ENCODE results near the gene PNPLA1.

The PNPLA1 gene

DNA sequence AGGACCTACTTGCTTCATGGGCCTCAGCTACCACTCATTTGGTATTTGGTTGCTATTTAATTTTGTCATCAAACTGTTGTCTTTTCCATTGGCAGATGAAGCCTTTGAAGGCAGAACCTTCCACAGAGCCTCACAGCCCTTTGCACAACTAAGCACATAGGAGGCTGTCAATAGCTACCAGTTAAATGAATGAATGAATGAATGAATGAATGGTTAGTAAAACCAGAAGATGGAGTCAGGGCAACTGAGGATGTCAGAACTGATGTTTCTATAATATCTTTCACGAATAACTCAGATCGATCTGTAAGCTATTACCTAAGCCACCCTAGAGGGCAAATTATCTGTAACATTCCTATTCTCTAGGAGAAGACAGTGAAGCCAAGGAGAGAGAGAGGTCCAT, 47.8 kb downstream of the PNPLA1 start:
- TF ChIP-seq, protein P1, sequence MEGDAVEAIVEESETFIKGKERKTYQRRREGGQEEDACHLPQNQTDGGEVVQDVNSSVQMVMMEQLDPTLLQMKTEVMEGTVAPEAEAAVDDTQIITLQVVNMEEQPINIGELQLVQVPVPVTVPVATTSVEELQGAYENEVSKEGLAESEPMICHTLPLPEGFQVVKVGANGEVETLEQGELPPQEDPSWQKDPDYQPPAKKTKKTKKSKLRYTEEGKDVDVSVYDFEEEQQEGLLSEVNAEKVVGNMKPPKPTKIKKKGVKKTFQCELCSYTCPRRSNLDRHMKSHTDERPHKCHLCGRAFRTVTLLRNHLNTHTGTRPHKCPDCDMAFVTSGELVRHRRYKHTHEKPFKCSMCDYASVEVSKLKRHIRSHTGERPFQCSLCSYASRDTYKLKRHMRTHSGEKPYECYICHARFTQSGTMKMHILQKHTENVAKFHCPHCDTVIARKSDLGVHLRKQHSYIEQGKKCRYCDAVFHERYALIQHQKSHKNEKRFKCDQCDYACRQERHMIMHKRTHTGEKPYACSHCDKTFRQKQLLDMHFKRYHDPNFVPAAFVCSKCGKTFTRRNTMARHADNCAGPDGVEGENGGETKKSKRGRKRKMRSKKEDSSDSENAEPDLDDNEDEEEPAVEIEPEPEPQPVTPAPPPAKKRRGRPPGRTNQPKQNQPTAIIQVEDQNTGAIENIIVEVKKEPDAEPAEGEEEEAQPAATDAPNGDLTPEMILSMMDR (IDR thresholded peaks at IDR 0.05; ENCODE audit: extremely low read depth, missing control alignments), result no peak
- no peak for DNase-seq (ENCODE audit: low spot score)

DNA sequence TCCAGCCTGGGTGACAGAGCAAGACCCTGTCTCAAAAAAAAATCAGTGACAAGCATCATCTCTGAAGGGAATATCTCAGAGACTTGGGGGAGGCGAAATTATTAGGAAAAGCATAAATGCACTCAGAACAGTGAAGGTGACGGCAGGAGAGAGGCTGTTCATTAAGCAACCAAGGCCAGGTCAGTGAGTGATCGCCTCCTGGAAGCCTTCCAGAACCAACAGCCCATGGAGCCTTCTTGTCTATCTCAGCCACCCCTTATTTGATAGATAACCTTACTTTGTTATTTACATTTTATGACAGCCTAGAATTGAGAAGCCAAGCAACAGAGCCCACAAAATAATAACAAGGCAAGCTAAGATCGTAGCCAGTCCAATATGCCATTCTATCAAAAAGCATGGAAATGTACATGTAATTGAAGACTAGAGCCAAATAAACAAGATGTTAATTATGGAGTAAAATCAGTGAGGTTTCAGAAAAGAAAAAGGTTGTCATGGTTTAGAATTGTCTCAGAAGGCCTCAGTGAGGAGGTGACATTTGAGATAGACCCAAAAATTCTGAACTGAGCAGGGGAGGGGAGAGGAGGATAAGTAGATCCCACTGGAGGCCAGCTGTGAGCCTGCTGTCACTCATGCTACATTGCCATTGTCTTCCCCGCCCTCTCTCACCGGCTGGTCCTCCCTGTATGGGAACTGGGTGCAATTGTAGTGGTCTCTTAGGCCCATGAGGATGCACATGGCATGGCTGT, 49.0 kb downstream of the PNPLA1 start:
- DNase-seq (ENCODE audit: low spot score), result no peak
- TF ChIP-seq, protein P1 (IDR thresholded peaks at IDR 0.05; ENCODE audit: extremely low read depth, missing control alignments), result no peak

DNA sequence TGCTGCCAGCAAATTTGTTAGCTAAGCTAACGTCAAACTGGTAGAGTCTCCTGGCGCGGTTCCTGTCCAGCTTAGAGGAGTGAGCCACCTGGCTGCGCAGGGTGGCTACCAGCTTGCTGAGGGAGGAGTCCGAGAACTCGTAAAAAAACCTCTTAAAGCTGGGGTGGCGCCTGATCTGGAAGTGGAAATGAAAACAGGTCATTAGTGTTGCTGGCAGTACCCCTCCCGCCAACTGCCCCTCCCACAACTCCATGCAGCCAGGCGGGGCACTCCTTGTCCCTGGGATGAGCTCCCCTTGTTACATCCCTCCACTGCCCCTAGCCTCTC, 49.5 kb downstream of the PNPLA1 start:
- DNase-seq (ENCODE audit: low spot score), result no peak
- TF ChIP-seq, protein P1 (IDR thresholded peaks at IDR 0.05; ENCODE audit: extremely low read depth, missing control alignments), result no peak

DNA sequence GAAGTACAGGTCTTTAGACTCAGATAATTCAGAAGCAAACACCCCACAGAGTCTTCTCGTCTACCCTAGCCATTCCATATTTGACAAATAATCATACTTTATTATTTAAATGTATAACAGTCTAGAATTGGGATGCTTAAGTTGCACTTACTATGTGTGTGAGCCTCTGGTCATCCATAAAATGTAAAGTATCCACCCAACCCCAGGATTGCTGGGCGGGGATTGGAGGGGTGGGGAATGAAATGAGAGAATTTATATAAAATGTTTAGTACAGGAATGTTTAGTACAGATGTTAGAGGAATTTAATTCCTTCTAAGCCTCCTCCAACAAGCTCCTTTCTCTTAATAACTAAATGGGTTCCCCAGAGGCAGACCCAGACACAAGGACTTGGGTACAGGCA, 50.0 kb downstream of the PNPLA1 start:
- TF ChIP-seq, protein P1 (IDR thresholded peaks at IDR 0.05; ENCODE audit: extremely low read depth, missing control alignments), result no peak
- DNase-seq (ENCODE audit: low spot score), result no peak

DNA sequence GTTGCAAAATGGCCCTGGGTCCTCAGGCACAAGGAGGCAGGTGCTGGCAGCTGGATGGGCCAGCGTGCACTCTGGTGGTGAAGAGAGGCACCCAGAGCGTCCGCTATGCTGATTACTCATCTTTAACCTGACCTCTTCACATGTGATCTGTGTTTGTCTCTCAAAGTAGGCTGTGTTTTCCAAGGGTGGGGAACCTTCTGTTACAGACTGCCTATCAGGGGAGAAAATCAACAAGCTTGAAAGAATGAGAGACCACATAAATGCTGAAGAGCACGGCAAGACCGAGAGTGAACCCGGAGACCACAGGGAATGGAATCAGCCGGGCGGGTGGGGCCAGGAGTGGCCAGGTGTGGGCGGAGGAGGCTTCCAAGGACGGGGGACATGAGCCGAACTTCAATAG, 50.6 kb downstream of the PNPLA1 start:
- TF ChIP-seq, protein P1 (IDR thresholded peaks at IDR 0.05; ENCODE audit: extremely low read depth, missing control alignments), result no peak
- DNase-seq (ENCODE audit: low spot score), result no peak

DNA sequence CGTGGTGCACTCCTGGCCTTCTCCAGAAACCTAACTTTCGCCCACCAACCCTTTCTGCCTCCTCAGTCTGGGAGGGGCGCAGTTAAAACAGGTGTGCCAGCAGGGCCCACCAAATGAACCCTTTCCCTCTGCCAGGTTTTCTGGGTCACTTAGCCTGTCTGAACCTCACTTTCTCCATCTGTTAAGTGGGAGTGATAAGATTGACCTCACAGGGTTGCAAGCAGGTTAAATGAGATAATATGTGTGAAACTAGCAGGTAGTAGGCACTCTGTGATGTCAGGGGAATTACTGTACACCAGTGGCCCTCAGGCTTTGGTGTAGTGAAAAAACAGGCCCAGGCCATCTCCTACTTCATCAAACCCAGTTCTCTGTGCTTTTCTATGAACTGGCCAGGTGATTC, 52.7 kb downstream of the PNPLA1 start:
- no peak for DNase-seq (ENCODE audit: low spot score)
- TF ChIP-seq, protein P1 (IDR thresholded peaks at IDR 0.05; ENCODE audit: extremely low read depth, missing control alignments), result no peak

DNA sequence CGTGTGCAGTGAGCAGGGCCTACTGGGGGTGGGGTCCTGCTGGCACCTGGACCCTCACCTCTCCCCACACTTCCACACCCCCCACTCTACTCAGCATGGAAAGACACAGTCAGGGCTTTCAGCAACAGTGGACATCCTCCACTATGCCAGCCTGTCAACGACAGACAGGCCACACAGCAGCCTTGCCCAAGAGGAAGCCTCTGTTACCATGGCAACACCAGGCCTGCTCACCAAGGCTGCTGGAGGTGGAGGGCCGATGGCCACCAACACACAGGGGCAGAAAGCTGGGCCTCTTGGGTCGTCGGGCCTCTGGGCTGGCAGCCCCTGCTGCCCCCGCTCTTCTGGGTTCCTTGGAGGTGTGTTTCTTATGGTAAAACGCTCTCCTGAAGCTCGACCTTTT, 53.2 kb downstream of the PNPLA1 start:
- DNase-seq (ENCODE audit: low spot score), result no peak

More for the DNA sequence above, 53.2 kb downstream of the PNPLA1 start:
- TF ChIP-seq, protein P1 (IDR thresholded peaks at IDR 0.05; ENCODE audit: extremely low read depth, missing control alignments), result no peak
